Renal cortex interstitium (tissue), 11 donors: ENCODE data around the gene P2RX2. TPM values are rescaled to one million over a fixed set of nuclear protein-coding genes. Genes with fewer than 3 reads are reported as not detected.

ENCODE experiments used
- DNase-seq, 11 donors: peaks; one replicate each; pipeline ENCODE4 v3.0.0-alpha.2; 2013; ENCODE audit warnings: low read depth in 9 of 11, low spot score in 4 of 11; ENCODE audit errors: extremely low read depth in 1 of 11
- polyA plus RNA-seq, 3 donors: library from polyadenylated mRNA; unstranded; fragments of 120-200 nt; gene quantifications; one replicate each; pipeline ENCODE4 v1.2.1, GENCODE V29; 2013; ENCODE audit not compliant: insufficient read length in 3 of 3

Gene P2RX2
- polyA plus RNA-seq, 3 donors: 0.98 to 1.9 (median 1.7) TPM

- DNase-seq: no peak
Observed at GRCh38 chr12:132625731-132626430, 7.3 kb downstream of the P2RX2 start.

- no peak for DNase-seq
Observed at GRCh38 chr12:132629330-132629729, 10.8 kb downstream of the P2RX2 start.

- no peak for DNase-seq
Observed at GRCh38 chr12:132630672-132631071, 12.1 kb downstream of the P2RX2 start.

GRCh38 chr12:132631666-132632065 lies 13.1 kb downstream of the P2RX2 start:
- DNase-seq: no peak

- no peak for DNase-seq
Observed at GRCh38 chr12:132632521-132633228, 14.1 kb downstream of the P2RX2 start.

GRCh38 chr12:132633398-132633797 lies 14.8 kb downstream of the P2RX2 start:
- DNase-seq: no peak

GRCh38 chr12:132633901-132634300 lies 15.3 kb downstream of the P2RX2 start:
- no peak for DNase-seq

- DNase-seq: no peak
Observed at GRCh38 chr12:132634411-132634990, 15.9 kb downstream of the P2RX2 start.

- DNase-seq: no peak
Observed at GRCh38 chr12:132635076-132635955, 16.7 kb downstream of the P2RX2 start.

GRCh38 chr12:132637811-132638210 lies 19.2 kb downstream of the P2RX2 start:
- no peak for DNase-seq

GRCh38 chr12:132638541-132639408 lies 20.2 kb downstream of the P2RX2 start:
- no peak for DNase-seq

GRCh38 chr12:132639956-132640520 lies 21.5 kb downstream of the P2RX2 start:
- no peak for DNase-seq

- DNase-seq: no peak
Observed at GRCh38 chr12:132640936-132641335, 22.4 kb downstream of the P2RX2 start.

- no peak for DNase-seq
Observed at GRCh38 chr12:132641811-132642650, 23.5 kb downstream of the P2RX2 start.

- no peak for DNase-seq
Observed at GRCh38 chr12:132642846-132643835, 24.6 kb downstream of the P2RX2 start.

- no peak for DNase-seq
Observed at GRCh38 chr12:132646850-132647249, 28.3 kb downstream of the P2RX2 start.
